ENCODE measurements around the gene DHRSX. TPM values are rescaled to one million over a fixed set of nuclear protein-coding genes. Genes with fewer than 3 reads are reported as not detected.
A peak's percentile ranks its signal among the peaks of the same experiment; 100 is the strongest.
"Not testable (repeated sequence)": the region's sequence is repeated elsewhere in the genome, so short reads cannot be mapped to it uniquely, and the experiment has no call there.

The DHRSX gene
- polyA plus RNA-seq, 1 donor = 11.3 TPM

- no peak for DNase-seq (ENCODE audit: low read depth)
These were observed 149.5 kb downstream of the DHRSX start for GRCh38 chrX:2351321-2351720.

GRCh38 chrX:2350703-2351102, 150.1 kb downstream of the DHRSX start:
- DNase-seq (ENCODE audit: low read depth) = not testable (repeated sequence)

- not testable (repeated sequence) for DNase-seq (ENCODE audit: low read depth)
These were observed 150.7 kb downstream of the DHRSX start for GRCh38 chrX:2350036-2350435.

GRCh38 chrX:2348211-2348610, 152.6 kb downstream of the DHRSX start:
- DNase-seq (ENCODE audit: low read depth) = no peak

- no peak for DNase-seq (ENCODE audit: low read depth)
These were observed 154.6 kb downstream of the DHRSX start for GRCh38 chrX:2346158-2346557.

GRCh38 chrX:2345562-2345961, 155.2 kb downstream of the DHRSX start:
- DNase-seq (ENCODE audit: low read depth) = no peak

GRCh38 chrX:2343413-2343812, 157.4 kb downstream of the DHRSX start:
- no peak for DNase-seq (ENCODE audit: low read depth)

- no peak for DNase-seq (ENCODE audit: low read depth)
These were observed 157.9 kb downstream of the DHRSX start for GRCh38 chrX:2342874-2343273.

GRCh38 chrX:2342281-2342688, 158.5 kb downstream of the DHRSX start:
- no peak for DNase-seq (ENCODE audit: low read depth)

GRCh38 chrX:2340991-2341390, 159.8 kb downstream of the DHRSX start:
- DNase-seq (ENCODE audit: low read depth) = no peak

GRCh38 chrX:2336181-2336580, 164.6 kb downstream of the DHRSX start:
- no peak for DNase-seq (ENCODE audit: low read depth)

GRCh38 chrX:2334237-2334636, 166.5 kb downstream of the DHRSX start:
- DNase-seq (ENCODE audit: low read depth) = no peak

- DNase-seq (ENCODE audit: low read depth) = no peak
These were observed 168.5 kb downstream of the DHRSX start for GRCh38 chrX:2332252-2332651.

- no peak for DNase-seq (ENCODE audit: low read depth)
These were observed 169.9 kb downstream of the DHRSX start for GRCh38 chrX:2330910-2331309.

- DNase-seq (ENCODE audit: low read depth) = no peak
These were observed 170.3 kb downstream of the DHRSX start for GRCh38 chrX:2330487-2330886.

GRCh38 chrX:2327423-2327822, 173.4 kb downstream of the DHRSX start:
- DNase-seq (ENCODE audit: low read depth) = no peak

GRCh38 chrX:2325076-2325784, 175.5 kb downstream of the DHRSX start:
- DNase-seq (ENCODE audit: low read depth) = peak; percentile 52

- no peak for DNase-seq (ENCODE audit: low read depth)
These were observed 176.6 kb downstream of the DHRSX start for GRCh38 chrX:2324151-2324550.

- no peak for DNase-seq (ENCODE audit: low read depth)
These were observed 179.4 kb downstream of the DHRSX start for GRCh38 chrX:2321411-2321810.

- DNase-seq (ENCODE audit: low read depth) = no peak
These were observed 180.0 kb downstream of the DHRSX start for GRCh38 chrX:2320580-2321327.

GRCh38 chrX:2320089-2320488, 180.7 kb downstream of the DHRSX start:
- DNase-seq (ENCODE audit: low read depth) = no peak

GRCh38 chrX:2318371-2318770, 182.4 kb downstream of the DHRSX start:
- DNase-seq (ENCODE audit: low read depth) = no peak

GRCh38 chrX:2317527-2318055, 183.2 kb downstream of the DHRSX start:
- no peak for DNase-seq (ENCODE audit: low read depth)

Data from forelimb muscle (tissue), 1 donor.